ENCODE data around the gene SH3BP1. TPM values are rescaled to one million over a fixed set of nuclear protein-coding genes. Genes with fewer than 3 reads are reported as not detected.

Gene SH3BP1
- total and polyA plus RNA-seq, 4 donors: 14.8 to 20.2 (median 18.0) TPM

DNA sequence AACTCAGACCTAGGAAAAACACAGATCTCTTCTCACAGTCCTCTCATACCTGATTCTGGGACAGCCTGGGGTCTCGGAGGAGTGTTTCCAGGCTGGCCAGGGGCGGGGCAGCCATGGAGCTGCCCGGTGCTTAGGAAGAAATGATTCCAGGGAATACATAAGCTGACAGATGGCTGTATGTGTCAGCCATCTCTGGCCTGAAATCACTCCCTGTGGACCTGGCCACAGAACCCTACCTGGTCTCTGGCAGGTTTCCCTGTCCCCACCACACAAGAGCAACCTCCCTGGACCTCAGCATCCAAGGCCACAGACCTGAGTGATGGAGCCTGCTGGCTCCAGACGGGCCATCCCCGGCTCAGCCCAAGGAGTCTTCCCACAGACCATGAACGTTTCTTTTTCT is 20.8 kb upstream of the SH3BP1 start:
- no peak overlapping the region for H3K9ac ChIP-seq (ENCODE audit: insufficient read depth in 1 of 2, low read length in 2 of 2)
- H3K4me3 ChIP-seq: no peak overlapping the region
- TF ChIP-seq, protein P1, sequence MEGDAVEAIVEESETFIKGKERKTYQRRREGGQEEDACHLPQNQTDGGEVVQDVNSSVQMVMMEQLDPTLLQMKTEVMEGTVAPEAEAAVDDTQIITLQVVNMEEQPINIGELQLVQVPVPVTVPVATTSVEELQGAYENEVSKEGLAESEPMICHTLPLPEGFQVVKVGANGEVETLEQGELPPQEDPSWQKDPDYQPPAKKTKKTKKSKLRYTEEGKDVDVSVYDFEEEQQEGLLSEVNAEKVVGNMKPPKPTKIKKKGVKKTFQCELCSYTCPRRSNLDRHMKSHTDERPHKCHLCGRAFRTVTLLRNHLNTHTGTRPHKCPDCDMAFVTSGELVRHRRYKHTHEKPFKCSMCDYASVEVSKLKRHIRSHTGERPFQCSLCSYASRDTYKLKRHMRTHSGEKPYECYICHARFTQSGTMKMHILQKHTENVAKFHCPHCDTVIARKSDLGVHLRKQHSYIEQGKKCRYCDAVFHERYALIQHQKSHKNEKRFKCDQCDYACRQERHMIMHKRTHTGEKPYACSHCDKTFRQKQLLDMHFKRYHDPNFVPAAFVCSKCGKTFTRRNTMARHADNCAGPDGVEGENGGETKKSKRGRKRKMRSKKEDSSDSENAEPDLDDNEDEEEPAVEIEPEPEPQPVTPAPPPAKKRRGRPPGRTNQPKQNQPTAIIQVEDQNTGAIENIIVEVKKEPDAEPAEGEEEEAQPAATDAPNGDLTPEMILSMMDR (IDR thresholded peaks at IDR 0.05; ENCODE audit: control extremely low read depth, extremely low read depth): no peak
- peaks cover 0 to 6% (median 3%) of the 10 kb centered on the region in 5 donors for H3K4me1 ChIP-seq (ENCODE audit: control insufficient read depth in 5 of 5, insufficient read depth in 5 of 5, low read length in 5 of 5)
- no peak overlapping the region for H3K27ac ChIP-seq (ENCODE audit: low read depth in 1 of 2, low read length in 1 of 2)
- peaks cover 0 to 1% (median 0%) of the 10 kb centered on the region in 4 donors for H3K9me3 ChIP-seq (ENCODE audit: control insufficient read depth in 4 of 4, insufficient read depth in 3 of 4, low read length in 3 of 4)
- peaks cover 5 to 60% (median 26%) of the 10 kb centered on the region in 4 donors for H3K36me3 ChIP-seq (ENCODE audit: control insufficient read depth in 4 of 4, insufficient read depth in 4 of 4, low read length in 4 of 4)
- ATAC-seq (ENCODE audit: insufficient read depth, low FRiP score) (no peak), DNase-seq (no peak)
- WGBS, 2 donors: 92 to 94% methylated on average over 6 of the region's 6 CpGs
- no peaks in the 10 kb centered on the region for H3K27me3 ChIP-seq (ENCODE audit: control insufficient read depth in 3 of 3, insufficient read depth in 3 of 3, low read length in 2 of 3)

DNA sequence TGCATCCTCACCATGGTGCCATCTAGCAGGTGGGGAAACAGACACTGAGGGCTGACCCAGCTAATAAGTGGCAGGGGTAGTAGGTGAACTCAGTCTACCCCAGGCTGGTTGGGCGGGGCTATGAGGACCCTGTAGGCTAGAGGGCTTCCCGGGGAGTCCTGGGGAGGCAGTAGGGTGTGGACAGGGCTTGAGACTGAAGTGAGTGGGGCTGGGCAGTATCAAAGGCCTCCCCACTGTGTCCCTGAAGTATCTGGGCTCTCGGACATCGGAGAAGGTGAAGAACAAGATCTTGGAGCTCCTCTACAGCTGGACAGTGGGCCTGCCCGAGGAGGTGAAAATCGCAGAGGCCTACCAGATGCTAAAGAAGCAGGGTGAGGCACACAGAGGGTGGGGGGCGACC is 19.5 kb upstream of the SH3BP1 start:
- TF ChIP-seq, protein P1 (IDR thresholded peaks at IDR 0.05; ENCODE audit: control extremely low read depth, extremely low read depth): no peak
- H3K4me3 ChIP-seq: no peak overlapping the region
- no peak overlapping the region for H3K9ac ChIP-seq (ENCODE audit: insufficient read depth in 1 of 2, low read length in 2 of 2)
- H3K27ac ChIP-seq (ENCODE audit: low read depth in 1 of 2, low read length in 1 of 2): no peak overlapping the region
- H3K27me3 ChIP-seq (ENCODE audit: control insufficient read depth in 3 of 3, insufficient read depth in 3 of 3, low read length in 2 of 3): no peaks in the 10 kb centered on the region
- peaks cover 0 to 1% (median 0%) of the 10 kb centered on the region in 4 donors for H3K9me3 ChIP-seq (ENCODE audit: control insufficient read depth in 4 of 4, insufficient read depth in 3 of 4, low read length in 3 of 4)
- H3K4me1 ChIP-seq (ENCODE audit: control insufficient read depth in 5 of 5, insufficient read depth in 5 of 5, low read length in 5 of 5): peaks cover 0 to 12% (median 4%) of the 10 kb centered on the region in 5 donors
- DNase-seq (no peak), ATAC-seq (ENCODE audit: insufficient read depth, low FRiP score) (no peak)
- WGBS, 2 donors: 94 to 97% methylated on average over 7 of the region's 7 CpGs
- peaks cover 5 to 58% (median 26%) of the 10 kb centered on the region in 4 donors for H3K36me3 ChIP-seq (ENCODE audit: control insufficient read depth in 4 of 4, insufficient read depth in 4 of 4, low read length in 4 of 4)

DNA sequence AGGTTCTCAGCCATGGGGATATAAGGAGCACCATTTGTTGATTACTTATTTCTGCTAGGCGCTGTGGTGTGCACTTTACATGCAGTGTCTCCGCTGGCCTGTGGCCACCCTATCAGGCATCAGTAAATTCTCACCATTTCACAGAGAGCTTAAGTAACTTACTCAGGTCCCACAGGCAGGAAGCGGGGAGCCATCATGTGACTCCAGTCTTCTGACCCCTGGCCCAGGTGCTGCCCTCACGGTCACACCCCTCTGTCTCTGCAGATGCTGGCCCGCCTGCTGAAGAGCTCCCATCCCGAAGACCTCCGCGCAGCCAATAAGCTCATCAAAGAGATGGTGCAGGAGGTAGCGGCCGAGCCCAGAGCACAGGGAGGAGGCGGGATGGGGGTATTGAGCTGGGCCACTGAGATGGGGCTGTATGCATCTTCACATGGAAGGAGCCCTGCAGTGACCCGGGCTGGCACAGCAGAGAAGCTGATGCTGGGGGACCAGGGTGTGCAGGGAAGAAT is 18.1 kb upstream of the SH3BP1 start:
- 95% methylated on average over 12 of the region's 12 CpGs for WGBS, 2 donors
- H3K27me3 ChIP-seq (ENCODE audit: control insufficient read depth in 3 of 3, insufficient read depth in 3 of 3, low read length in 2 of 3): no peaks in the 10 kb centered on the region
- TF ChIP-seq, protein P1 (IDR thresholded peaks at IDR 0.05; ENCODE audit: control extremely low read depth, extremely low read depth): no peak

More for the DNA sequence above, 18.1 kb upstream of the SH3BP1 start:
- no peaks in the 10 kb centered on the region for H3K9me3 ChIP-seq (ENCODE audit: control insufficient read depth in 4 of 4, insufficient read depth in 3 of 4, low read length in 3 of 4)
- no peak overlapping the region for H3K4me3 ChIP-seq
- H3K9ac ChIP-seq (ENCODE audit: insufficient read depth in 1 of 2, low read length in 2 of 2): no peak overlapping the region
- ATAC-seq (ENCODE audit: insufficient read depth, low FRiP score): no peak
- H3K4me1 ChIP-seq (ENCODE audit: control insufficient read depth in 5 of 5, insufficient read depth in 5 of 5, low read length in 5 of 5): peaks cover 0 to 19% (median 10%) of the 10 kb centered on the region in 5 donors
- H3K27ac ChIP-seq (ENCODE audit: low read depth in 1 of 2, low read length in 1 of 2): no peak overlapping the region
- no peak for DNase-seq
- peaks cover 5 to 59% (median 22%) of the 10 kb centered on the region in 4 donors for H3K36me3 ChIP-seq (ENCODE audit: control insufficient read depth in 4 of 4, insufficient read depth in 4 of 4, low read length in 4 of 4)

Data from lung (tissue), 12 donors.